ENCODE measurements around the gene PACSIN2. TPM values are rescaled to one million over a fixed set of nuclear protein-coding genes. Genes with fewer than 3 reads are reported as not detected.

PACSIN2 gene
- total and polyA plus RNA-seq, 2 of the 13 experiments (the other 11 are each of a cell fraction or from before 2014, with no cell fraction given): 54.1 to 68.8 TPM

- peak; percentile 73; the same call in 1 of the 2 replicates for TF ChIP-seq FOXK1 (CRISPR knock-in tag; IDR thresholded peaks at IDR 0.05; ENCODE audit: borderline replicate concordance, low read depth)
- no peak for TF ChIP-seq ZNF33A (CRISPR knock-in tag; IDR thresholded peaks at IDR 0.05; ENCODE audit: borderline replicate concordance)
- no peak for TF ChIP-seq ZMYM2 (CRISPR knock-in tag; IDR thresholded peaks at IDR 0.05)
- TF ChIP-seq ATF6 (CRISPR knock-in tag; conservative IDR thresholded peaks at IDR 0.05): no peak
- TF ChIP-seq GABPB1 (CRISPR knock-in tag; IDR thresholded peaks at IDR 0.05): peak; percentile 44; the same call in 1 of the 2 replicates
- no peak for TF ChIP-seq HNRNPUL1 (IDR thresholded peaks at IDR 0.05; ENCODE audit: low read depth, low read length)
- TF ChIP-seq ZBTB10 (CRISPR knock-in tag; IDR thresholded peaks at IDR 0.05; ENCODE audit: borderline replicate concordance): no peak
- no peak for TF ChIP-seq SMC3 (IDR thresholded peaks at IDR 0.05; ENCODE audit: low read length)
- TF ChIP-seq ATF7-NPFF (CRISPR knock-in tag; IDR thresholded peaks at IDR 0.05; ENCODE audit: low read depth): no peak
- TF ChIP-seq HDAC1 (CRISPR knock-in tag; IDR thresholded peaks at IDR 0.05): peak; percentile 60; the same call in 1 of the 2 replicates
- TF ChIP-seq ZNF749 (CRISPR knock-in tag; IDR thresholded peaks at IDR 0.05; ENCODE audit: borderline replicate concordance): no peak
- TF ChIP-seq ZFP36L2 (CRISPR knock-in tag; IDR thresholded peaks at IDR 0.05): no peak
- no peak for TF ChIP-seq SRSF1 (optimal IDR thresholded peaks at IDR 0.05; ENCODE audit: low read depth, low read length)
- peak; percentile 85 for TF ChIP-seq ZNF614 (CRISPR knock-in tag; IDR thresholded peaks at IDR 0.05; ENCODE audit: borderline replicate concordance)
- TF ChIP-seq ZBTB34 (CRISPR knock-in tag; IDR thresholded peaks at IDR 0.05): no peak
- no peak for TF ChIP-seq ZBTB7B (CRISPR knock-in tag; IDR thresholded peaks at IDR 0.05)
- TF ChIP-seq NFE2L2 (IDR thresholded peaks at IDR 0.05; ENCODE audit: low read length): no peak
- no peak for TF ChIP-seq KDM6A (CRISPR knock-in tag; IDR thresholded peaks at IDR 0.05; ENCODE audit: low read depth)
- TF ChIP-seq ZNF609 (CRISPR knock-in tag; IDR thresholded peaks at IDR 0.05; ENCODE audit: borderline replicate concordance): 0 out of 2 replicates have a peak, but pooled peaks have one; percentile 38
Measured at GRCh38 chr22:42939941-42940653, 74.9 kb downstream of the PACSIN2 start (continued).
